ENCODE measurements around the gene LPIN1. TPM values are rescaled to one million over a fixed set of nuclear protein-coding genes. Genes with fewer than 3 reads are reported as not detected.

LPIN1 gene
- total and polyA plus RNA-seq, 12 donors, result 18.9 to 61.0 (median 34.4) TPM

- 97 to 99% methylated on average over 3 of the region's 3 CpGs for WGBS, 2 donors
- ATAC-seq, result no peak
- no peaks in the 10 kb centered on the region for H3K27me3 ChIP-seq
- peaks cover 0 to 25% (median 15%) of the 10 kb centered on the region in 9 donors for H3K4me1 ChIP-seq
- intact Hi-C loops (cut with DNase I), result loop anchor here in 2 of 10 donors (2.0 to 10.0 kb wide), 2 partner anchors 89 to 307 kb away; no protein-coding TSS in a partner anchor
- H3K27ac ChIP-seq, result no peak overlapping the region
- no peaks in the 10 kb centered on the region for H3K9me3 ChIP-seq
- H3K4me3 ChIP-seq, result no peak overlapping the region
- peaks cover 0 to 87% (median 42%) of the 10 kb centered on the region in 9 donors for H3K36me3 ChIP-seq
- TF ChIP-seq CTCF (IDR thresholded peaks at IDR 0.05), result no peak
- DNase-seq, result no peak
Observed at GRCh38 chr2:11781602-11782001, 35.2 kb downstream of the LPIN1 start.

GRCh38 chr2:11784280-11784679, 37.8 kb downstream of the LPIN1 start:
- peaks cover 0 to 12% (median 2%) of the 10 kb centered on the region in 9 donors for H3K4me1 ChIP-seq
- H3K36me3 ChIP-seq, result peaks cover 0 to 100% (median 66%) of the 10 kb centered on the region in 9 donors
- H3K27me3 ChIP-seq, result no peaks in the 10 kb centered on the region
- intact Hi-C loops (cut with DNase I), result loop anchor here in 1 of 10 donors (10.0 kb wide), 1 partner anchor 309 kb away; no protein-coding TSS in a partner anchor
- H3K9me3 ChIP-seq, result no peaks in the 10 kb centered on the region
- no peak for TF ChIP-seq CTCF (IDR thresholded peaks at IDR 0.05)
- DNase-seq (no peak), ATAC-seq (peak in 3 of 8 donors; percentile 9 to 23 (median 20))
- WGBS, 2 donors, result 91 to 93% methylated on average over 10 of the region's 10 CpGs
- H3K4me3 ChIP-seq, result peak overlapping the region in 1 of 10 donors; percentile 48
- no peak overlapping the region for H3K27ac ChIP-seq

GRCh38 chr2:11784747-11785610, 38.5 kb downstream of the LPIN1 start:
- H3K27me3 ChIP-seq, result no peaks in the 10 kb centered on the region
- ATAC-seq (peak; percentile 41 to 78 (median 71)), DNase-seq (peak; percentile 18 to 49)
- peaks cover 0 to 100% (median 65%) of the 10 kb centered on the region in 9 donors for H3K36me3 ChIP-seq
- H3K4me1 ChIP-seq, result peaks cover 0 to 10% (median 0%) of the 10 kb centered on the region in 9 donors
- intact Hi-C loops (cut with DNase I), result loop anchor here in 1 of 10 donors (10.0 kb wide), 1 partner anchor 310 kb away; no protein-coding TSS in a partner anchor
- no peaks in the 10 kb centered on the region for H3K9me3 ChIP-seq
- TF ChIP-seq CTCF (IDR thresholded peaks at IDR 0.05), result peak; percentile 88 to 98 (median 95)
- WGBS, 2 donors, result 30 to 37% methylated on average over 50 of the region's 50 CpGs
- H3K27ac ChIP-seq, result no peak overlapping the region
- peak overlapping the region in 7 of 10 donors; percentile 8 to 55 (median 48) for H3K4me3 ChIP-seq

- Histone ChIP-seq H3K27ac (no peak overlapping the region), H3K4me1 (peaks cover 0 to 10% (median 0%) of the 10 kb centered on the region in 9 donors), H3K9me3 (no peaks in the 10 kb centered on the region), H3K36me3 (peaks cover 0 to 100% (median 59%) of the 10 kb centered on the region in 9 donors), H3K4me3 (no peak overlapping the region), H3K27me3 (no peaks in the 10 kb centered on the region)
- intact Hi-C loops (cut with DNase I), result loop anchor here in 1 of 10 donors (10.0 kb wide), 1 partner anchor 311 kb away; no protein-coding TSS in a partner anchor
- TF ChIP-seq CTCF (IDR thresholded peaks at IDR 0.05), result no peak
- DNase-seq, result no peak
- 91 to 93% methylated on average over 9 of the region's 9 CpGs for WGBS, 2 donors
- no peak for ATAC-seq
Observed at GRCh38 chr2:11785611-11785940, 39.1 kb downstream of the LPIN1 start.

Measured in heart right ventricle (tissue), 16 donors.